ENCODE data around the gene STK39. TPM values are rescaled to one million over a fixed set of nuclear protein-coding genes. Genes with fewer than 3 reads are reported as not detected.

Gene STK39
- total and polyA plus RNA-seq, 9 of the 15 experiments (the other 6 are each of a cell fraction or from before 2014, with no cell fraction given) = 0.19 to 0.76 (median 0.51) TPM

GRCh38 chr2:167914969-167915368, 332.4 kb downstream of the STK39 start (continued):
- TF ChIP-seq HDAC1 (IDR thresholded peaks at IDR 0.05) (no peak), CEBPG (CRISPR knock-in tag; IDR thresholded peaks at IDR 0.05) (no peak), CEBPG (tag; conservative IDR thresholded peaks at IDR 0.05 in 1 of 2, IDR thresholded peaks at IDR 0.05 in 1 of 2) (no peak), GABPA (tag; conservative IDR thresholded peaks at IDR 0.05; ENCODE audit: low read depth) (no peak), KLF10 (CRISPR knock-in tag; IDR thresholded peaks at IDR 0.05) (no peak), ZNF175 (CRISPR knock-in tag; IDR thresholded peaks at IDR 0.05; ENCODE audit: low read depth) (no peak), E2F5 (CRISPR knock-in tag; IDR thresholded peaks at IDR 0.05) (no peak), GTF2F1 (IDR thresholded peaks at IDR 0.05; ENCODE audit: low read depth, low read length) (no peak), ZC3H11A (IDR thresholded peaks at IDR 0.05; ENCODE audit: low read depth, low read length) (no peak), HDGF (IDR thresholded peaks at IDR 0.05) (no peak), NR4A1 (CRISPR knock-in tag; IDR thresholded peaks at IDR 0.05) (no peak), NR4A1 (tag; IDR thresholded peaks at IDR 0.05) (no peak), ZFP36 (IDR thresholded peaks at IDR 0.05; ENCODE audit: low read depth, low read length, partially characterized antibody) (no peak)

- no peak overlapping the region for H3K27ac ChIP-seq (ENCODE audit: extremely low read depth, low read depth, low read length)
- in situ Hi-C loops (cut with MboI) (no loop called here), intact Hi-C loops (cut with micrococcal nuclease) (no loop called here)
- H3K79me2 ChIP-seq (ENCODE audit: control insufficient read depth, insufficient read depth, low read length) = peaks cover 94% of the 10 kb centered on the region
- H3K36me3 ChIP-seq (ENCODE audit: control insufficient read depth, insufficient read depth, low read length) = peaks cover 93% of the 10 kb centered on the region
- no peaks in the 10 kb centered on the region for H3K27me3 ChIP-seq (ENCODE audit: control insufficient read depth in 2 of 2, insufficient read depth in 2 of 2, low read length in 2 of 2)
- H2AFZ ChIP-seq (ENCODE audit: low read depth, low read length) = no peak overlapping the region
- H3K4me1 ChIP-seq (replicated peaks in 1 of 2; ENCODE audit: control insufficient read depth in 2 of 2, insufficient read depth in 2 of 2, low read length in 2 of 2) = no peaks in the 10 kb centered on the region
- no peaks in the 10 kb centered on the region for H3K9me1 ChIP-seq (ENCODE audit: control insufficient read depth, insufficient read depth, low read length)
- ChIA-PET POLR2A (no interaction called here), CTCF (ENCODE audit: low intra/inter-chr PET ratio) (no interaction called here)
- no peak for FAIRE-seq
- TF ChIP-seq C11orf30 (IDR thresholded peaks at IDR 0.05; ENCODE audit: low read depth) = peak; percentile 41; the same call in 1 of the 2 replicates
- peak; percentile 62 for TF ChIP-seq ZNF316 (IDR thresholded peaks at IDR 0.05)
- no peak for TF ChIP-seq SNAPC5 (CRISPR knock-in tag; IDR thresholded peaks at IDR 0.05)
- TF ChIP-seq U2AF1 (optimal IDR thresholded peaks at IDR 0.05; ENCODE audit: low read depth, low read length) = no peak
- WGBS (ENCODE audit: insufficient coverage, low coverage, missing lambda C conversion rate) = 69% methylated on average over 6 of the region's 6 CpGs
- H3K9me3 ChIP-seq (replicated peaks; ENCODE audit: control insufficient read depth, insufficient read depth, low read depth, low read length) = no peaks in the 10 kb centered on the region
- no peak overlapping the region for H3K4me2 ChIP-seq (ENCODE audit: insufficient read depth, low read length)
- no peak; the same call in 2 of the 3 replicates for ATAC-seq
- no TSS peak for BruUV-seq (replicated peaks)
- no peak overlapping the region for H3K4me3 ChIP-seq
- H3K9ac ChIP-seq (ENCODE audit: insufficient read depth in 1 of 2, low read depth in 2 of 2, low read length in 2 of 2) = no peak overlapping the region
- no peak for DNase-seq (ENCODE audit: extremely low read depth in 1 of 4, low spot score in 3 of 4)
- no peaks in the 10 kb centered on the region for H4K20me1 ChIP-seq (replicated peaks; ENCODE audit: control insufficient read depth, insufficient read depth, low read length)
These were observed 338.6 kb downstream of the STK39 start for GRCh38 chr2:167908786-167909185.

Measured in K562 (cell line).